WTC11 (cell line): Measurements from ENCODE around the gene DNM3. TPM values are rescaled to one million over a fixed set of nuclear protein-coding genes. Genes with fewer than 3 reads are reported as not detected.

Source experiments
- ATAC-seq: fragments of 200-7000 bp; cut with Tn5 transposase; 2 replicates; pipeline ENCODE4 v1.10.0; 2021; ENCODE audit warnings: mild to moderate bottlenecking, moderate library complexity
- CTCF ChIA-PET: fragments of 300-600 bp; sonication (Branson Sonifier 250); formaldehyde crosslinking; loops from one replicate; lab custom pipeline; 2021; ENCODE audit warnings: antibody characterized with exemption; lab: Charles Lee
- POLR2A ChIA-PET: fragments of 350-600 bp; sonication (Branson Sonifier 250); formaldehyde crosslinking; loops from one replicate; lab custom pipeline; 2021; ENCODE audit warnings: antibody characterized with exemption; lab: Charles Lee
- DNase-seq: peaks from one replicate; pipeline ENCODE4 v3.0.0; 2021; ENCODE audit warnings: low spot score
- H3K27ac Mint-ChIP-seq: 2 replicates; pipeline ENCODE4 v1.8.0; 2021; ENCODE audit warnings: mixed read lengths
- H3K27me3 Mint-ChIP-seq: 2 replicates; pipeline ENCODE4 v1.8.0; 2021; ENCODE audit warnings: low read depth, mild to moderate bottlenecking, moderate library complexity, mixed read lengths
- H3K36me3 Mint-ChIP-seq: 2 replicates; pipeline ENCODE4 v1.8.0; 2021; ENCODE audit warnings: mixed read lengths
- H3K4me1 Mint-ChIP-seq: 2 replicates; pipeline ENCODE4 v1.8.0; 2022; ENCODE audit warnings: mixed read lengths
- H3K4me3 Mint-ChIP-seq: 2 replicates; pipeline ENCODE4 v1.8.0; 2021; ENCODE audit warnings: mild to moderate bottlenecking, moderate library complexity, mixed read lengths
- H3K9me3 Mint-ChIP-seq: 2 replicates; pipeline ENCODE4 v1.8.0; 2021; ENCODE audit warnings: mixed read lengths
- ARID4B ChIP-seq: sonication (generic); formaldehyde crosslinking; IDR thresholded peaks from 2 replicates; pipeline ENCODE4 v1.8.0; 2023; ENCODE audit warnings: missing genetic modification reagents, mild to moderate bottlenecking, borderline replicate concordance
- EMX1 ChIP-seq: fragments of 250-450 bp; sonication (Bioruptor Pico); IDR thresholded peaks from 2 replicates; pipeline ENCODE4 v1.8.0; 2021; ENCODE audit warnings: mild to moderate bottlenecking
- GABPB1 ChIP-seq: sonication (generic); formaldehyde crosslinking; IDR thresholded peaks from 2 replicates; pipeline ENCODE4 v1.8.1; 2023; ENCODE audit warnings: mild to moderate bottlenecking, missing genetic modification reagents
- GRHL2 ChIP-seq: fragments of 250-450 bp; sonication (Bioruptor Pico); IDR thresholded peaks from 2 replicates; pipeline ENCODE4 v1.8.0; 2022; ENCODE audit warnings: mild to moderate bottlenecking, moderate library complexity; ENCODE audit not compliant: insufficient replicate concordance, severe bottlenecking
- GTF2I ChIP-seq: fragments of 250-450 bp; sonication (Bioruptor Pico); conservative IDR thresholded peaks from 2 replicates; pipeline ENCODE4 v1.4.0; 2021; ENCODE audit warnings: mild to moderate bottlenecking
- HMGA2 ChIP-seq: fragments of 250-450 bp; sonication (Bioruptor Pico); IDR thresholded peaks from 2 replicates; pipeline ENCODE4 v1.4.0; 2021; ENCODE audit warnings: mild to moderate bottlenecking, moderate library complexity
- JAZF1 ChIP-seq: fragments of 250-450 bp; sonication (Bioruptor Pico); IDR thresholded peaks from 2 replicates; pipeline ENCODE4 v1.9.0; 2021; ENCODE audit warnings: moderate library complexity, mild to moderate bottlenecking, inconsistent platforms
- KAT7 ChIP-seq: sonication (generic); formaldehyde crosslinking; IDR thresholded peaks from 2 replicates; pipeline ENCODE4 v1.8.1; 2023; ENCODE audit warnings: missing genetic modification reagents, mild to moderate bottlenecking, borderline replicate concordance
- OVOL2 ChIP-seq: fragments of 250-450 bp; sonication (Bioruptor Pico); IDR thresholded peaks from 2 replicates; pipeline ENCODE4 v1.9.0; 2021; ENCODE audit warnings: mild to moderate bottlenecking, borderline replicate concordance
- RELA ChIP-seq: sonication (generic); formaldehyde crosslinking; IDR thresholded peaks from 2 replicates; pipeline ENCODE4 v1.8.1; 2022; ENCODE audit warnings: missing genetic modification reagents, mild to moderate bottlenecking, borderline replicate concordance
- SP1 ChIP-seq: sonication (generic); formaldehyde crosslinking; conservative IDR thresholded peaks from 2 replicates; pipeline ENCODE4 v1.8.1; 2022; ENCODE audit warnings: missing genetic modification reagents
- TCF7 ChIP-seq: sonication (generic); formaldehyde crosslinking; IDR thresholded peaks from 2 replicates; pipeline ENCODE4 v1.8.0; 2022; ENCODE audit warnings: mild to moderate bottlenecking, low read depth, missing genetic modification reagents, moderate library complexity
- TEAD4 ChIP-seq: sonication (generic); formaldehyde crosslinking; IDR thresholded peaks from 2 replicates; pipeline ENCODE4 v1.8.0; 2022; ENCODE audit warnings: mild to moderate bottlenecking, missing genetic modification reagents
- ZNF423 ChIP-seq: fragments of 250-450 bp; sonication (Bioruptor Pico); IDR thresholded peaks from 2 replicates; pipeline ENCODE4 v2.1.2; 2022; ENCODE audit warnings: mild to moderate bottlenecking, moderate library complexity
- total RNA-seq: library from RNA; stranded (reverse); gene quantifications from 3 replicates; pipeline ENCODE4 v1.2.3, GENCODE V29; 2021
- TF ChIP-seq, protein P1 (sequence below): fragments of 200-600 bp; IDR thresholded peaks from 2 replicates; pipeline ENCODE4 v1.8.0; 2022; ENCODE audit warnings: antibody characterized with exemption
- TF ChIP-seq, protein P2 (sequence below): fragments of 250-450 bp; sonication (Bioruptor Pico); IDR thresholded peaks from 2 replicates; pipeline ENCODE4 v1.9.0; 2021; ENCODE audit warnings: mild to moderate bottlenecking
- TF ChIP-seq, protein P3 (sequence below): sonication (generic); formaldehyde crosslinking; conservative IDR thresholded peaks from 2 replicates; pipeline ENCODE4 v1.8.1; 2022; ENCODE audit warnings: mild to moderate bottlenecking, missing genetic modification reagents
- TF ChIP-seq, protein P4 (sequence below): sonication (generic); formaldehyde crosslinking; IDR thresholded peaks from 2 replicates; pipeline ENCODE4 v1.8.1; 2022; ENCODE audit warnings: mild to moderate bottlenecking, moderate library complexity, missing genetic modification reagents
- TF ChIP-seq, protein P5 (sequence below): sonication (generic); formaldehyde crosslinking; IDR thresholded peaks from 2 replicates; pipeline ENCODE4 v1.8.0; 2022; ENCODE audit warnings: missing genetic modification reagents

Gene DNM3
- total RNA-seq, 1 experiment from 2014 or later = 1.9 TPM

- POLR2A ChIA-PET = no interaction called here
These were observed 550.7 kb downstream of the DNM3 start for GRCh38 chr1:172391976-172392375.

GRCh38 chr1:172393354-172393753, 552.1 kb downstream of the DNM3 start:
- POLR2A ChIA-PET = no interaction called here
- Mint-ChIP-seq H3K4me1 (peaks cover 47% of the 10 kb centered on the region), H3K36me3 (no peaks in the 10 kb centered on the region), H3K27me3 (peaks cover 3% of the 10 kb centered on the region; the same call in 1 of the 2 replicates), H3K9me3 (no peaks in the 10 kb centered on the region), H3K4me3 (no peak overlapping the region), H3K27ac (no peak overlapping the region)
- CTCF ChIA-PET = no interaction called here
- ATAC-seq = no peak
- no peak for DNase-seq
- no peak for TF ChIP-seq KAT7
- no peak for TF ChIP-seq RELA (CRISPR knock-in tag)
- no peak for TF ChIP-seq HMGA2 (CRISPR knock-in tag)
- TF ChIP-seq GTF2I = no peak
- no peak for TF ChIP-seq EMX1 (CRISPR knock-in tag)
- TF ChIP-seq TCF7 (CRISPR knock-in tag) = no peak
- TF ChIP-seq ZNF423 (CRISPR knock-in tag) = no peak
- TF ChIP-seq, protein P1, sequence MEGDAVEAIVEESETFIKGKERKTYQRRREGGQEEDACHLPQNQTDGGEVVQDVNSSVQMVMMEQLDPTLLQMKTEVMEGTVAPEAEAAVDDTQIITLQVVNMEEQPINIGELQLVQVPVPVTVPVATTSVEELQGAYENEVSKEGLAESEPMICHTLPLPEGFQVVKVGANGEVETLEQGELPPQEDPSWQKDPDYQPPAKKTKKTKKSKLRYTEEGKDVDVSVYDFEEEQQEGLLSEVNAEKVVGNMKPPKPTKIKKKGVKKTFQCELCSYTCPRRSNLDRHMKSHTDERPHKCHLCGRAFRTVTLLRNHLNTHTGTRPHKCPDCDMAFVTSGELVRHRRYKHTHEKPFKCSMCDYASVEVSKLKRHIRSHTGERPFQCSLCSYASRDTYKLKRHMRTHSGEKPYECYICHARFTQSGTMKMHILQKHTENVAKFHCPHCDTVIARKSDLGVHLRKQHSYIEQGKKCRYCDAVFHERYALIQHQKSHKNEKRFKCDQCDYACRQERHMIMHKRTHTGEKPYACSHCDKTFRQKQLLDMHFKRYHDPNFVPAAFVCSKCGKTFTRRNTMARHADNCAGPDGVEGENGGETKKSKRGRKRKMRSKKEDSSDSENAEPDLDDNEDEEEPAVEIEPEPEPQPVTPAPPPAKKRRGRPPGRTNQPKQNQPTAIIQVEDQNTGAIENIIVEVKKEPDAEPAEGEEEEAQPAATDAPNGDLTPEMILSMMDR = no peak
- no peak for TF ChIP-seq JAZF1
- TF ChIP-seq TEAD4 (CRISPR knock-in tag) = no peak

More at GRCh38 chr1:172391976-172392375, 550.7 kb downstream of the DNM3 start:
- DNase-seq = no peak
- no peak for ATAC-seq
- Mint-ChIP-seq H3K4me3 (no peak overlapping the region), H3K4me1 (peaks cover 47% of the 10 kb centered on the region), H3K27me3 (peaks cover 3% of the 10 kb centered on the region; the same call in 1 of the 2 replicates), H3K9me3 (no peaks in the 10 kb centered on the region), H3K27ac (no peak overlapping the region), H3K36me3 (no peaks in the 10 kb centered on the region)
- CTCF ChIA-PET = no interaction called here
- TF ChIP-seq SP1 = no peak
- TF ChIP-seq, protein P2, sequence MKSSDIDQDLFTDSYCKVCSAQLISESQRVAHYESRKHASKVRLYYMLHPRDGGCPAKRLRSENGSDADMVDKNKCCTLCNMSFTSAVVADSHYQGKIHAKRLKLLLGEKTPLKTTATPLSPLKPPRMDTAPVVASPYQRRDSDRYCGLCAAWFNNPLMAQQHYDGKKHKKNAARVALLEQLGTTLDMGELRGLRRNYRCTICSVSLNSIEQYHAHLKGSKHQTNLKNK = no peak
- TF ChIP-seq EMX1 (CRISPR knock-in tag) = no peak
- TF ChIP-seq OVOL2 (CRISPR knock-in tag) = no peak
- TF ChIP-seq ZNF423 (CRISPR knock-in tag) = no peak
- TF ChIP-seq GABPB1 (CRISPR knock-in tag) = no peak
- TF ChIP-seq, protein P3, sequence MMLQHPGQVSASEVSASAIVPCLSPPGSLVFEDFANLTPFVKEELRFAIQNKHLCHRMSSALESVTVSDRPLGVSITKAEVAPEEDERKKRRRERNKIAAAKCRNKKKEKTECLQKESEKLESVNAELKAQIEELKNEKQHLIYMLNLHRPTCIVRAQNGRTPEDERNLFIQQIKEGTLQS (CRISPR knock-in tag) = no peak
- no peak for TF ChIP-seq ARID4B (CRISPR knock-in tag)
- TF ChIP-seq RELA (CRISPR knock-in tag) = no peak
- TF ChIP-seq, protein P4, sequence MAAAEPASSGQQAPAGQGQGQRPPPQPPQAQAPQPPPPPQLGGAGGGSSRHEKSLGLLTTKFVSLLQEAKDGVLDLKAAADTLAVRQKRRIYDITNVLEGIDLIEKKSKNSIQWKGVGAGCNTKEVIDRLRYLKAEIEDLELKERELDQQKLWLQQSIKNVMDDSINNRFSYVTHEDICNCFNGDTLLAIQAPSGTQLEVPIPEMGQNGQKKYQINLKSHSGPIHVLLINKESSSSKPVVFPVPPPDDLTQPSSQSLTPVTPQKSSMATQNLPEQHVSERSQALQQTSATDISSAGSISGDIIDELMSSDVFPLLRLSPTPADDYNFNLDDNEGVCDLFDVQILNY (CRISPR knock-in tag) = no peak
- TF ChIP-seq, protein P5, sequence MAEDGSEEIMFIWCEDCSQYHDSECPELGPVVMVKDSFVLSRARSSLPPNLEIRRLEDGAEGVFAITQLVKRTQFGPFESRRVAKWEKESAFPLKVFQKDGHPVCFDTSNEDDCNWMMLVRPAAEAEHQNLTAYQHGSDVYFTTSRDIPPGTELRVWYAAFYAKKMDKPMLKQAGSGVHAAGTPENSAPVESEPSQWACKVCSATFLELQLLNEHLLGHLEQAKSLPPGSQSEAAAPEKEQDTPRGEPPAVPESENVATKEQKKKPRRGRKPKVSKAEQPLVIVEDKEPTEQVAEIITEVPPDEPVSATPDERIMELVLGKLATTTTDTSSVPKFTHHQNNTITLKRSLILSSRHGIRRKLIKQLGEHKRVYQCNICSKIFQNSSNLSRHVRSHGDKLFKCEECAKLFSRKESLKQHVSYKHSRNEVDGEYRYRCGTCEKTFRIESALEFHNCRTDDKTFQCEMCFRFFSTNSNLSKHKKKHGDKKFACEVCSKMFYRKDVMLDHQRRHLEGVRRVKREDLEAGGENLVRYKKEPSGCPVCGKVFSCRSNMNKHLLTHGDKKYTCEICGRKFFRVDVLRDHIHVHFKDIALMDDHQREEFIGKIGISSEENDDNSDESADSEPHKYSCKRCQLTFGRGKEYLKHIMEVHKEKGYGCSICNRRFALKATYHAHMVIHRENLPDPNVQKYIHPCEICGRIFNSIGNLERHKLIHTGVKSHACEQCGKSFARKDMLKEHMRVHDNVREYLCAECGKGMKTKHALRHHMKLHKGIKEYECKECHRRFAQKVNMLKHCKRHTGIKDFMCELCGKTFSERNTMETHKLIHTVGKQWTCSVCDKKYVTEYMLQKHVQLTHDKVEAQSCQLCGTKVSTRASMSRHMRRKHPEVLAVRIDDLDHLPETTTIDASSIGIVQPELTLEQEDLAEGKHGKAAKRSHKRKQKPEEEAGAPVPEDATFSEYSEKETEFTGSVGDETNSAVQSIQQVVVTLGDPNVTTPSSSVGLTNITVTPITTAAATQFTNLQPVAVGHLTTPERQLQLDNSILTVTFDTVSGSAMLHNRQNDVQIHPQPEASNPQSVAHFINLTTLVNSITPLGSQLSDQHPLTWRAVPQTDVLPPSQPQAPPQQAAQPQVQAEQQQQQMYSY (CRISPR knock-in tag) = no peak
- no peak for TF ChIP-seq GRHL2
